HG02885 (cell line): Measurements from ENCODE around the gene ATP4A.

Experiments
- ATAC-seq: cut with Tn5 transposase; IDR thresholded peaks from one replicate; pipeline ENCODE4 v1.9.1; 2021; ENCODE audit warnings: mild to moderate bottlenecking; ENCODE audit not compliant: unreplicated experiment, poor library complexity

ATP4A gene

DNA sequence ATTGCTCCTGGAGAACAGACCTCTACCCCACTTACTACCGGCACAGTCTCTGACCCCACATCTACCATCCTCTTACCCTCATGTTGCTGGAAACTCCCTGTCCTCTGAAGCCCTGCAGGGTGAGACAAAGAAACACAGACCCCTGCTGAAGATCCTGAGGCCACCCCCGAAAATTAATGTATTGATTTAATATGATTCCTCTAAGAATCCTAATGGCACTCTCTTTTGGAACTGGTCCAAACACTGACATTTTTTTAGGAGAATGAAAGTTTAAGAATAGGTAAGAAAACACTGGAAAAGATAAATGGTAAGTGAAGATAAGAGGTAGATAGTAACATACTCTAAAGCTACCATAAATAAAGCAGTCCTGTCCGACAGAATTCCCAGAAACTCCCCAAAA is 55.3 kb downstream of the ATP4A start:
- no peak for ATAC-seq

GRCh38 chr19:35507561-35507960 is 55.9 kb downstream of the ATP4A start:
- ATAC-seq, result no peak

- ATAC-seq, result no peak
These were observed 57.4 kb downstream of the ATP4A start for GRCh38 chr19:35506011-35506410.

DNA sequence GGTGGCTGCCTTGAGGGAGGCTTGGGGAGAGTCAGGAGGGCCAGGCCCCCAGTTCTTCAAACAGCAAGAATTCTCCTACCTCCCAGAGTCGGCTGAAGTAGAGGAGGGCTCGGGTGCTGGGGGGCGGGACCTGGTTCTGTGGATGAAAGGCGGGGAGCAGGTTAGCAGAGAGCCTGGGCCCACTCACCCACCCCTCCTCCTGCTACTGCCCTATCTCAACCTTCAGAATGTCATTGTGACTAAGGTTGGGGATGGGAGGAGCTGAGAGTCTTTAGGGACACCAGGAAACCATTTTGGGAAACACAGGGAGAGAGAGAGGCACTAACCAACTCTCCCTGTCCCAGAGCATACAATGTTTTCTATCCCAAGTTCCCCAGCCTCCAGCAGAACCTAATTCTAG is 60.7 kb downstream of the ATP4A start:
- ATAC-seq, result no peak

DNA sequence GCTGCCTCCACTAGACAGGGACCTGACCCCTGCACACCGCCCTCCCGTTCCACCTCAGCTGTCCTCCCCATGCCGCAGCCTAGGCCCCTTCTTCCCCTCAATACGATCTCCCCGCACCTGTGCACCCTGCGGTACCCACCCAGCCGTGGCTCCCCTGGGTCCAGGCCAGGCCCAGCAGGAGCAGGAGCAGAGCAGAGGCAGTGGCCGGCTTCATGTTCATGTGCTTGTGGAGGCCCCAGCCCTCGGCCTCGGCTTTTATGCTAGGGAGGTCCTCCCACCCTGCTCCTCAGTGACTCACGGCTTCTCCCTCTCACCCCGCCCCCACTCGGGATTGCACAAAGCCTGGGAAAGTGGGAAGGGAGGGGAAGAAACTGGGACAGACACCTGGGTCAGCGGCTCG is 61.8 kb downstream of the ATP4A start:
- no peak for ATAC-seq

DNA sequence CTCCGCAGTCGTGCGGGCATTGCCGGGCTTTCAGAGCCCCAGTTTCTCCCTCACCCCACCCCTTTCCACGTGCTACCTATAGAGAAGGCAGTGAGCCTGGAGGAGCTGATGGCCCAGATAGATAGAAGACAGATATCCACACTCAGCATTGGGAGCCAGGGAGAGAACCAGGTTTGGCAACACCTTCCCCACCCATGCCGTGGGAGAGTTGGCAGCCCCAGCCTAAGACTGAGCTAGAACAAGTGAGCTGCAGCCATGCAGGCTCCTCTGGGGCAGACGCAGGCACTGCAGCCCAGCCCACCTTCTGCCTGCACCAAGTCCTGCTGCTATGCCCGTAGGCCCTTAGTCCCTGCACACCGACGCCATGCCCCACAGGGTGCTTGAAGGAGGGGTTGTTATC is 62.8 kb downstream of the ATP4A start:
- ATAC-seq, result no peak
